ENCODE results near the gene AKAP12. TPM values are rescaled to one million over a fixed set of nuclear protein-coding genes. Genes with fewer than 3 reads are reported as not detected.

AKAP12 gene
- total and polyA plus RNA-seq, 2 experiments from 2014 or later = 66.5 to 84.9 TPM

DNA sequence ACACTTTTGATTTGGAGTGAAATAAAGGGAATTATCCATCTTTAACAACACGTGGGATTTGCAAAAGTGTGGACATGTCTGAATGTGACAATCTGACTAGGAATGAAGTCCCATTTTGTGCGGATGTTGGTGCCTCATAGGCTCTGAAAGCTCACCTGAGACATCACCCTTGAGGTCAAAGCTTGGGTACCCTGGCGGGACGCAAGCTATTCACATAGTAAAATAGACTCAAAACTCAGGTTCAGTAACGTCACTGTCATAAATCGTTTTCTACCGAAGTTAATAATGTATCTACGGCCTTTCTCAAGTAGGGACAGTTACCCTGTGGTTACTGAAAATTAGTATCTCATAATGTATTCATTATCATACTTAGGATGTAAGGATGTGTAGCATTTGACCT lies 61.8 kb downstream of the AKAP12 start:
- no peak overlapping the region for H3K4me3 ChIP-seq
- no peaks in the 10 kb centered on the region for H3K27me3 ChIP-seq
- DNase-seq (ENCODE audit: low read depth in 1 of 2, low spot score in 1 of 2) = no peak
- H3K36me3 ChIP-seq = no peaks in the 10 kb centered on the region
- no peak for TF ChIP-seq CTCF (IDR thresholded peaks at IDR 0.05; ENCODE audit: low read depth, low read length)
- no peaks in the 10 kb centered on the region for H3K9me3 ChIP-seq (ENCODE audit: low read depth)
- H3K27ac ChIP-seq = no peak overlapping the region
- peaks cover 8% of the 10 kb centered on the region for H3K4me1 ChIP-seq (ENCODE audit: low read depth)

GRCh38 chr6:151303231-151303630 lies 63.5 kb downstream of the AKAP12 start:
- no peaks in the 10 kb centered on the region for H3K9me3 ChIP-seq (ENCODE audit: low read depth)
- H3K4me3 ChIP-seq = no peak overlapping the region
- no peaks in the 10 kb centered on the region for H3K36me3 ChIP-seq
- H3K4me1 ChIP-seq (ENCODE audit: low read depth) = peaks cover 18% of the 10 kb centered on the region
- no peak for DNase-seq (ENCODE audit: low read depth in 1 of 2, low spot score in 1 of 2)
- no peak overlapping the region for H3K27ac ChIP-seq
- H3K27me3 ChIP-seq = no peaks in the 10 kb centered on the region
- TF ChIP-seq CTCF (IDR thresholded peaks at IDR 0.05; ENCODE audit: low read depth, low read length) = no peak

DNA sequence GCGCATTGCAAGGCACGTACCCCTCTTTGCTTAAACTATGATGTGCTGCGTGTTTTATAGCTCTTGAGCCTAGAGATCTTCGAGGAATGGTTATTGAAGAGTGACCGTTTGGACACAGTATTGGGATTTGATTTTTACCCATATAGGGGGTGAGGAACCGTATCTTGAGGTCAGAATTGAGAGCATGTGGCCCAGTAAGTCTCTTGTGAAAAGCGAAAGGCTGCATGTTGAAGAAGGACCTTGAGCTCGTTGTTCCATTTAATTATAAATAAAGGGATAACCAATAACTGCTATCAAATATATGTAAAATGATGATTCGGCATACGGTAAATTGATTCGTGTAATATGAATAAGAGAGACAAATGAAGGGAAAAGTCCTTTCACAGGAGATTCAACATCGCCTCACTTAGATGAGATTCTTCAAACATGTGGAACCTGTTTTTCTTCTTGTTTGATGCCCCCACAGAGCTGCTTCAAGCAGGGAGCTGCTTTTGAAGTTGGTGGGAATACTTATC lies 66.6 kb downstream of the AKAP12 start:
- Histone ChIP-seq H3K4me1 (ENCODE audit: low read depth) (peaks cover 18% of the 10 kb centered on the region), H3K36me3 (no peaks in the 10 kb centered on the region), H3K4me3 (no peak overlapping the region), H3K27me3 (no peaks in the 10 kb centered on the region), H3K27ac (peak overlapping the region; percentile 28), H3K9me3 (ENCODE audit: low read depth) (no peaks in the 10 kb centered on the region)
- DNase-seq (ENCODE audit: low read depth in 1 of 2, low spot score in 1 of 2) = no peak
- TF ChIP-seq CTCF (IDR thresholded peaks at IDR 0.05; ENCODE audit: low read depth, low read length) = no peak

GRCh38 chr6:151307501-151307900 lies 67.7 kb downstream of the AKAP12 start:
- H3K4me1 ChIP-seq (ENCODE audit: low read depth) = peaks cover 18% of the 10 kb centered on the region
- peak overlapping the region; percentile 11 for H3K27ac ChIP-seq
- no peaks in the 10 kb centered on the region for H3K36me3 ChIP-seq
- no peak for TF ChIP-seq CTCF (IDR thresholded peaks at IDR 0.05; ENCODE audit: low read depth, low read length)
- DNase-seq (ENCODE audit: low read depth in 1 of 2, low spot score in 1 of 2) = no peak
- no peaks in the 10 kb centered on the region for H3K9me3 ChIP-seq (ENCODE audit: low read depth)
- no peaks in the 10 kb centered on the region for H3K27me3 ChIP-seq
- H3K4me3 ChIP-seq = no peak overlapping the region

GRCh38 chr6:151309619-151310018 lies 69.9 kb downstream of the AKAP12 start:
- no peaks in the 10 kb centered on the region for H3K27me3 ChIP-seq
- no peaks in the 10 kb centered on the region for H3K9me3 ChIP-seq (ENCODE audit: low read depth)
- no peak overlapping the region for H3K4me3 ChIP-seq
- DNase-seq (ENCODE audit: low read depth in 1 of 2, low spot score in 1 of 2) = no peak
- TF ChIP-seq CTCF (IDR thresholded peaks at IDR 0.05; ENCODE audit: low read depth, low read length) = no peak
- H3K4me1 ChIP-seq (ENCODE audit: low read depth) = peaks cover 28% of the 10 kb centered on the region
- no peak overlapping the region for H3K27ac ChIP-seq
- no peaks in the 10 kb centered on the region for H3K36me3 ChIP-seq

- Histone ChIP-seq H3K4me3 (no peak overlapping the region), H3K9me3 (ENCODE audit: low read depth) (no peaks in the 10 kb centered on the region), H3K36me3 (no peaks in the 10 kb centered on the region), H3K4me1 (ENCODE audit: low read depth) (peaks cover 28% of the 10 kb centered on the region), H3K27me3 (no peaks in the 10 kb centered on the region), H3K27ac (no peak overlapping the region)
- DNase-seq (ENCODE audit: low read depth in 1 of 2, low spot score in 1 of 2) = no peak
- TF ChIP-seq CTCF (IDR thresholded peaks at IDR 0.05; ENCODE audit: low read depth, low read length) = no peak
Observed at GRCh38 chr6:151310279-151310678, 70.5 kb downstream of the AKAP12 start.

Data from cardiac muscle cell (in vitro differentiated cells and primary cell).